ENCODE data around the gene MYO10.

DNA sequence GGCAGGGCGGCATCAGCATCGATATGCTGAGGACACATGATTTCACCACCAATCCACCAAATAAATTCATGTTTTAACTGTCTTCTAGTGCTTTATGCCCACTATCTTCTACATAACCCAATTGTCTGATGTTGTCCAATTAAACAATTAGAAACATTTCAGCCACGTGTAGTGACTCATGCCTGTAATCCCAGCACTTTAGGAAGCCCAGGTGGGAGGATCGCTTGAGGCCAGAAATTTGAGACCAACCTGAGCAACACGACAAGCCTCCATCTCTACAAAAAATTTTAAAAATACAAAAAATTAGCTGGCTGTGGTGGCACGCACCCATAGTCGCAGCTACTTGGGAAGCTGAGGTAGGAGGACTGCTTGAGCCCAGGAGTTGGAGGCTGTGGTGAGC is 128.1 kb downstream of the MYO10 start:
- TF ChIP-seq EZH2 (IDR thresholded peaks at IDR 0.05; ENCODE audit: borderline replicate concordance, low read depth, low read length, severe bottlenecking) (no peak), CTCF (IDR thresholded peaks at IDR 0.05; ENCODE audit: borderline replicate concordance, extremely low read depth, low read length, poor library complexity, severe bottlenecking) (no peak)
